Stimulated activated CD4-positive, alpha-beta T cell treated with anti-CD3 and anti-CD28 coated beads, Interleukin-2, amount 100 ng/mL, for 48 hours (primary cell): Measurements from ENCODE around the gene ZNF154.

Source experiments
- DNase-seq, 2 donors: peaks; one replicate each; pipeline ENCODE4 v3.0.0-alpha.2; 2020

Gene ZNF154

DNA sequence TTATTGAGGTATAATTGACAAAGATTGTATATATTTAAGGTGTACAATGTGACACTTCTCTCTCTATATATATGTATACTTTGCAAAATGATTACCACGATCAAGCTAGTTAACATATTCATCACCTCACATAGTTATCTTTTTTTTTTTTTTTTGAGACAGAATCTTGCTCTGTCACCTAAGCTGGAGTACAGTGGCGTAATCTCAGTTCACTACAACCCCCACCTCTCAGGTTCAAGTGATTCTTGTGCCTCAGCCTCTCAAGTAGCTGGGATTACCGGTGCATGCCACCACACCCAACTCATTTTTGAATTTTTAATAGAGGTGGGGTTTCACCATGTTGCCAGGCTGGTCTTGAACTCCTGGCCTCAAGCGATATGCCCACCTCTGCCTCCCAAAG, 36.5 kb downstream of the ZNF154 start:
- DNase-seq = no peak

DNA sequence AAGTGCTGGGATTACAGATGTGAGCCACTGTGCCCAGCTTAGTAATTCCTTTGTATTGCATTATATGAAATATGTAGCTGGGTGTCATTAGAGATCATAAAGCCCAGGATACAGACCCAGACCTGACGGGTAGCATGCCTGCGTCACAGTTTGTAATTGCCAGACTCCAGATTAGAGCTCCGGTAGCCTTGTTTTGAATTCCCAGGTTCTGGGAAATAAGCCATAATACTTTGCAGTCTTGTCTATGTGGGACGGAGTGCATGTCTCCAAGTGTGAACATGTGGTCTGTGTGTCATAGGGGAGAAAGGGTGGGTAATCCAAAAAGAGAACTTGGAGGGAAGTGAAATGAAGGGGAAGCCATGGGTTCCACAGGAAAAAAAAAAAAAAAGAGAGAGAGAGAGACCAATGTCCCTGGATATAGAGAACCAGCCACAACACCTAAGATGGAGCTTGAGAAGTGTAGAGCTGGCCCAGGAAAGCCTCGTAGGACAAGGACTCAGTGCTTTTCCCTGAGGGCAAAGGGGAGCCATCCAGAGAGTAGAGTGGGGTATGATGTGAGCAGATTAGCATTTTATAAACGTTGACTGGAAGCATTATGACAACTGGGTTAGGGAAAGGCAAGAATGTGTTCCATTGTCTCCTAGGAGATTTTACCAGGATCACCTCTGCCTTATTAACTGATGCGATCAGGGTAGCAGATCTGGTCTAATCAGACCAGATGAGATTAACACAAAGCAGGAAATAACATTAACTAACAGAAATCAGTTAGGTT, 37.7 kb downstream of the ZNF154 start:
- no peak for DNase-seq

DNA sequence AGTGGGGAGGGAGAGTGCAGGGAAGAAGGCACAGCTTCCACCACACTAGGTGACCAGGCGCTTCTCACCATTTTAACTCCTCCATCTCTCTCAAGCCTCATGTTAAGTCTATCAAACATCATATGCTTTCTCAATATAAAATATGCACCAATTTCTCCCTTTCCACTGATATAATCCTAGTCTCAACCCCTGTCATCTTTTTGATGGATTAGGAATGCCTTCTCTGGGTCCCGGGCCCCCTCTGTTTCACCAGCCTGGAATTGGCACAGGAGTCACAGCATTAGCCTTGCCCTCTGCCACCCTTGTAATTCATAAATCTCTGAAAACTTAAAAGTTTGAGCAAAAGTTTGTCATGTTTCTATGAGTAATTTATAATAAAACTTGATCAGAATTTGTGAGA, 40.4 kb downstream of the ZNF154 start, which contains the start of gene ZSCAN4:
Gene ZSCAN4, plus strand, starts transcription at position 301 of the 400 bp plus-strand sequence. CDS start 7,211 bp downstream, outside the sequence.
- no peak for DNase-seq

DNA sequence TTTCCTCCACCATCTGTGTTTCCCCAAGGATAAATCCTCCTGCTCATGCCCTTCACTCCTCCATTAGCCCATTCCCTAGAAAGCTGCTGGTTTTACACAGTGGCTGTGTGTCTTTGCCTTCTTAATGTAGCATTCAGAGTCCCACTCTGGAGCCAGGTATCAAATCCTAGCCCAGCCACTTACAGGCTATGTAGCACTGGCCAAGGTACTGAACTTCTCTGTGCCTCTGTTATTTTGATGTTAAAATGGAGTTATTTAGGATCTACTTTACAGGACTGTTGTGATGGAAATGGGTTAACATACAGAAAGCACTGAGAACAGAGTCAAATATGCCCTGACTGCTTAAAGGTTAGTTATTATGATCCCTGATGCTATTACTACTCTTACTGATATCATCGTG, 41.8 kb downstream of the ZNF154 start:
- no peak for DNase-seq

DNA sequence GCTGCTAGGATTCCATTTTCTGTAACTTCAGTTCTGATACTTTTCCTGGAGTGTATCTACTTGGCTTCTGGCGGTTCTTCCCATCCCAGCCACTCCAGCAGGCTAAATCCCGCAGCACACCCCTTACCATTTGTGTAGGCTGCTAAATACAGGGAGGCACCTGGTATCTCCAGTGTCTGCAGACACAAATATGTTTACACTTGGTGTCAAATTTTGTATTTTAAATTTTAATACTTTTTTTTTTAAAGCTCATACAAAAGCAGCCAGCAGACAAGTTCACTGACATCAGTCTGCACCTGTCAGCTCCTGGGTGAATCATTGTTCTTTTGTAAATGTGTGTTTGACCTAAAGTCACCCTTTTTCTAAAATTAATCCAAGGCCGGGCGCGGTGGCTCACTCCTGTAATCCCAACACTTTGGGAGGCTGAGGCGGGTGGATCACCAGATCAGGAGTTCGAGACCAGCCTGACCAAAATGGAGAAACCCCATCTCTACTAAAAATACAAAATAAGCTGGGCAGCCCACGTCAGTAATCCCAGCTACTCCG, 43.7 kb downstream of the ZNF154 start:
- no peak for DNase-seq

DNA sequence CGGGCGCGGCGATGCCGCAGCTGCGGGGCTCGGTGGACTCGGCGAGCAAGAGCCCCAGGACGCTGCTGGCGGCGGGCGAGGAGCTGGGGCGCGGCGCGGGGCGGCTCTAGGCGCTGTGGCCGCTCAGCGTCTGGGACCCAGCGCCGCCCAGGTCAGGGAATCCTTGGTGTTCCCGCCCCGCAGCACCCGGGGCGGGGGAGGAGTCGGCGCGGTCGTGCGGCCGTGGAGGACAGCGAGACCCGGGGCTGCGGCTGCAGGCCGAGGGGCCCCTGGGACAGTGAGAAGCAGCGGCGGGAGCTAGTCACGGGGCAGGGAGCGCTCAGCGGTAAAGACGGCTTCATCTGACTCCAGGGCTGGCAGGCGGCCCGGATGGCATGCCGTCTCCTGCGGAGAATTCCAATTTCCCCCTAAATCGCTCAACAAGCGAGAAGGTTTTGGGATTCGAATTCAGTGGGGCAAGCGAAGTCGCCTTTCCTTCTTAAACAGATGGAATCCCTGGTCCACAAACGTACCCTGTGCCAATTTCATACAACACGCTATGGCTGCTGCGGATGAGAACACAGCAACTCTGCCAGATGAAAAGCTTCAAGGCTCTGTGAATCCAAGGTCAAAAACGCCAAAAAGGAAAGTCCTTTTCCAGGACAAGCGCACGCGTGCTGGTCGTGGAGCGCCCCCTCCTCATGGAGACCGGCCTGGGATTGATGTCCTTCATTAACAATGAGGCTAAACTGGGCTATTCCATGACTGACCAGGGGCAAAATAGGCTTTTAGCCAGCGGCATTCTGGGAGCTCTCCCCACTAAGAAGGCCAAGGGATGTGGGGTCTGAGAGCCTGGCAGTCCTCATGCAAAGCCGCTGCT, 44.5 kb downstream of the ZNF154 start:
- no peak for DNase-seq

DNA sequence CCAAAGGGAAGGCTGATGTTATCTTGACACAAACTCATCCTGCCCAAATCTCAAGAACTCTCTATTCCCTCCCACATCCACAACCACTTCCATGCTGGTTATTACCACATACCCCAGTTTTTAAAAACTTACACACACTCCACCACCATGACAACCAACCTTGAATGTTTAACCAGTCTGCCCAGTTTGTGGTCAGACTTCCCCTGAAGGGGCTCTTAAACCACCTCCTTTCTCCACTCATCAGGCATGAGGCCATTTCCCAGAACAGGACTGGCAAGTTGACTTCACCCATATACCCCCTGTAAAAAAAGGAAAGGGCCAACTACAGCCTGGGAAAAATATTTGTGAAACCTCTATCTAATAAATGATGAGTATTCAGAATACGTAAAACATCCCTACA, 52.7 kb downstream of the ZNF154 start:
- no peak for DNase-seq

DNA sequence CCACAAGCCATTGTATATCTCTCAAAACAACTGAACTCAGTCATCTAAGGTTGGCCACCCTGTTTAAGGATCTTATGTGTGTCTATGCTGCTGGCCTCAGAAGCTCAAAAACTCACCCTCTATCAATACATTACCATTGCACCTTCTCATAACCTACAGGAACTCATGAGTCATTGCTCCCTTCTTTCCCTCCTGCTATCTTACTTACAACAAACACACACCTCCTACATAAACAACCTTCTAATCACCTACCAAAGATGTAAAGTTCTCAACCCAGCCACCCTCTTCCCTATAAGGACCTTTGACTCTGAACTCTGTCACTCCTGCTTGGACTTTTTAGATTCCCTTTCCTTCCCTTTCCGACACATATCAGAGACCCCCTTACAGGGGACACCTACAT, 53.6 kb downstream of the ZNF154 start:
- no peak for DNase-seq

DNA sequence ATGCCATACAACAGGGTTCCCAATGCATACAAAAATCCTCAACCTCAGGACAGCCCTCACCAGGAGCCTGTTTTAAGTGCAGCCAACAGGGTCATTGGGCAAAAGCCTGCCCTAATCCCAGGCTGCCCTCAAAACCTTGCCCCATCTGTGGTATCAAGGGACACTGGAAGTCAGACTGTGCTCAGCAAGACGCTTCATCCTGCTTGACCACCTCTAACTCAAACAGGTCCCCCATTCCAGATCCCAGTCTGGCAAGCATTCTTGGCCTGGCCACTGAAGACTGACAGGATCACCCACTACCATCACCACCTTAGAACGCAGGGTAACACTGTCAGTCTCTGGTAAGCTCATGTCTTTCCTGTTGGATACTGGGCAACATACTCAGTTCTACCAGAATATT, 55.3 kb downstream of the ZNF154 start:
- no peak for DNase-seq

DNA sequence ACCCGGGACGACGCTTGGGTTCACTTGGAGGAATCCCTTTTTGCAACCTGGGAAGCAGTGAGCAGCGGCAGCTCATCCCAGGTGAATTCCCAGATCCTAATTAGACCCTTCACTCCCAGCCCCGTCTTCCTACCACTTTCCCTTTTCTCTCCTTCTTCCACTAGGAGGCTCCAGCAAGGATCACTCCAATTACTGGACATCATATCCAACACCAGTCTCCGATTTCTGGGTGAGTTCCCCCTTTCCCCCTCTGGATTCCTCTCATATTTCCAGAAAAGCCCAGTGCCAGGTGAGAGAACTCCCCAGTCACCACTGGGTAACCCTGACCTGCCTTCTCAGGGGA, 57.4 kb downstream of the ZNF154 start:
- DNase-seq = no peak

DNA sequence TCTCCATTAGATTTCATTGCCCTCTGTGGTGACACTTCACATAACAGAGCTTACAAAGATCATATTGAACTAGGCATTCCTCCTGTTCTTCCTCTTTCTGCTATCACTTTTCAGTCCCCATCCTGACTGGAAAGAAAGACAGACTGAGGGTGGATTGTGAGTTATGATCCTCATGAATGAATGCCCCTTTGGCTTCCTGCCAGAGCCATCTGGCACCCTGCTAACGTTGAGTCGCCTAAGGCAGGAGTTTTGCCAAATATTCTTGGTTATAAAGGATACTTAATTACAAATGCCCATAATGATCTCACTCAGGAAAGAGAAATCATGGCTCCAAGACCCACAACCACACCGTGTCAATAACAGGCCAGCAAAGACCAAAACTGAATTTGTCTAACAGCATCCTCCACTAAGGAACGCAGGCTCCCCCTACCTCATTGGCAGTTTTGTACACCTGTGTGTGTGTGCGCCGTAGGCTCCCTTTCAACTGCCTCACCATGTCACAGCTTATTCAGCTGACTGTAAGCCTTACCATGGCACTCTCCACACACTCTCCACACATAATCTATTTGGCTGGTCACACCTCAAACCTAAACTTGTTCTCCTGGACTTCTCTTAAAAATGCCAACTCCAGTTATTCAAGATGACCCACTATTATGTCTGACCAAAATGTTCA, 60.5 kb downstream of the ZNF154 start:
- DNase-seq = no peak
